ENCODE results near the gene BCL11B. TPM values are rescaled to one million over a fixed set of nuclear protein-coding genes. Genes with fewer than 3 reads are reported as not detected.

BCL11B gene
- total and polyA plus RNA-seq, 4 donors: 0.04 to 0.42 (median 0.16) TPM

DNA sequence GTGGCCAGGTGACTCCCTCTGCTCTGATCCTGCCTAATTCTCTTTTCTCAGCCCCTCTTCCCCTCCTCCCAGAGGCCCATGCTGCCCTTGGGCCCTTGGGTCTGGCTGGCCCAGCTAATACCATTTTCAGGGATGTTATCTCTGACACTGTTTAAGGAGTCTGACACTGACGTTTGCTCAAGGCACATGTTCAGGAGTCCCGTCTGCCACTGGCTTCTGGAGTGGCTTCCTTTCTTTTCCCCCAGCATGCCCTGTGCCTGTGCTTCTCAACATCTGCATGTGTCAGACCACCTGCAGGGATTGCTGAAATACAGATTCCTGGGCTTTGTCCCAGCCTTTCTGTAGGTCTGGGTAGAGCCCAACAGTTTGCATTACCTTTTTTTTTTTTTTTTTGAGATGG lies 128.9 kb downstream of the BCL11B start:
- Histone ChIP-seq H3K9me3 (ENCODE audit: control insufficient read depth in 4 of 4, low read length in 3 of 4) (no peaks in the 10 kb centered on the region), H3K4me3 (ENCODE audit: low read depth in 1 of 3, low read length in 3 of 3) (no peak overlapping the region), H3K9ac (ENCODE audit: low read depth in 1 of 2, low read length in 2 of 2) (no peak overlapping the region), H3K4me1 (ENCODE audit: control insufficient read depth in 4 of 4, insufficient read depth in 4 of 4, low read length in 3 of 4) (no peaks in the 10 kb centered on the region), H3K36me3 (ENCODE audit: control insufficient read depth in 4 of 4, insufficient read depth in 3 of 4, low read depth in 1 of 4, low read length in 3 of 4) (no peaks in the 10 kb centered on the region), H3K27ac (ENCODE audit: low read depth in 1 of 2, low read length in 2 of 2) (no peak overlapping the region), H3K27me3 (ENCODE audit: control insufficient read depth in 4 of 4, insufficient read depth in 4 of 4, low read length in 3 of 4) (no peaks in the 10 kb centered on the region)
- TF ChIP-seq TAF1 (conservative IDR thresholded peaks at IDR 0.05) (no peak), FOXA1 (IDR thresholded peaks at IDR 0.05) (no peak), YY1 (IDR thresholded peaks at IDR 0.05) (no peak), JUND (IDR thresholded peaks at IDR 0.05) (no peak), NR2F2 (IDR thresholded peaks at IDR 0.05) (no peak)
- TF ChIP-seq, protein P1, sequence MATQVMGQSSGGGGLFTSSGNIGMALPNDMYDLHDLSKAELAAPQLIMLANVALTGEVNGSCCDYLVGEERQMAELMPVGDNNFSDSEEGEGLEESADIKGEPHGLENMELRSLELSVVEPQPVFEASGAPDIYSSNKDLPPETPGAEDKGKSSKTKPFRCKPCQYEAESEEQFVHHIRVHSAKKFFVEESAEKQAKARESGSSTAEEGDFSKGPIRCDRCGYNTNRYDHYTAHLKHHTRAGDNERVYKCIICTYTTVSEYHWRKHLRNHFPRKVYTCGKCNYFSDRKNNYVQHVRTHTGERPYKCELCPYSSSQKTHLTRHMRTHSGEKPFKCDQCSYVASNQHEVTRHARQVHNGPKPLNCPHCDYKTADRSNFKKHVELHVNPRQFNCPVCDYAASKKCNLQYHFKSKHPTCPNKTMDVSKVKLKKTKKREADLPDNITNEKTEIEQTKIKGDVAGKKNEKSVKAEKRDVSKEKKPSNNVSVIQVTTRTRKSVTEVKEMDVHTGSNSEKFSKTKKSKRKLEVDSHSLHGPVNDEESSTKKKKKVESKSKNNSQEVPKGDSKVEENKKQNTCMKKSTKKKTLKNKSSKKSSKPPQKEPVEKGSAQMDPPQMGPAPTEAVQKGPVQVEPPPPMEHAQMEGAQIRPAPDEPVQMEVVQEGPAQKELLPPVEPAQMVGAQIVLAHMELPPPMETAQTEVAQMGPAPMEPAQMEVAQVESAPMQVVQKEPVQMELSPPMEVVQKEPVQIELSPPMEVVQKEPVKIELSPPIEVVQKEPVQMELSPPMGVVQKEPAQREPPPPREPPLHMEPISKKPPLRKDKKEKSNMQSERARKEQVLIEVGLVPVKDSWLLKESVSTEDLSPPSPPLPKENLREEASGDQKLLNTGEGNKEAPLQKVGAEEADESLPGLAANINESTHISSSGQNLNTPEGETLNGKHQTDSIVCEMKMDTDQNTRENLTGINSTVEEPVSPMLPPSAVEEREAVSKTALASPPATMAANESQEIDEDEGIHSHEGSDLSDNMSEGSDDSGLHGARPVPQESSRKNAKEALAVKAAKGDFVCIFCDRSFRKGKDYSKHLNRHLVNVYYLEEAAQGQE (IDR thresholded peaks at IDR 0.05): no peak
- TF ChIP-seq, protein P2, sequence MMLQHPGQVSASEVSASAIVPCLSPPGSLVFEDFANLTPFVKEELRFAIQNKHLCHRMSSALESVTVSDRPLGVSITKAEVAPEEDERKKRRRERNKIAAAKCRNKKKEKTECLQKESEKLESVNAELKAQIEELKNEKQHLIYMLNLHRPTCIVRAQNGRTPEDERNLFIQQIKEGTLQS (IDR thresholded peaks at IDR 0.05): no peak
- WGBS: 29% methylated on average over 2 of the region's 2 CpGs
- DNase-seq (ENCODE audit: low spot score): no peak

DNA sequence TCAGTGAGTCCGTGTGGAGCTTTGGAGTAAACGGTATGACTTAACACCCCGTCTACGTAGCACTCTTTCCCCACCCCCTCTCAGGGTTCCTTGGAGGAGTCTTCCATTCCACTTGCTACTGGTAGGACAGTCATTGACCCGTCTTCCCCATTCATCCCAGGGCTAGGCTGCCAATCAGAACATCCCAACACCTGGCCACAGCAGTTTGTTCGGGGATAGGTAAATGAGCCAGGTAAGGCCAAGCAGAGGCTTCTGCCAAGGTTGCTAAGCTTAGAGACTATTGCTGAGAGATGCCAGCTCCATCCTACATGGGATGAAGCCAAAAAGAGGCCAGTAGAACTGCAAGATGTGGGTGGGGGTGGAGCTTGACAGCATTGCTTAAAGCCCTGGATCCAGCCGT lies 130.8 kb downstream of the BCL11B start:
- no peak for TF ChIP-seq RXRA (IDR thresholded peaks at IDR 0.05)
- TF ChIP-seq, protein P3, sequence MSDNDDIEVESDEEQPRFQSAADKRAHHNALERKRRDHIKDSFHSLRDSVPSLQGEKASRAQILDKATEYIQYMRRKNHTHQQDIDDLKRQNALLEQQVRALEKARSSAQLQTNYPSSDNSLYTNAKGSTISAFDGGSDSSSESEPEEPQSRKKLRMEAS (IDR thresholded peaks at IDR 0.05): no peak
- no peak for TF ChIP-seq TAF1 (conservative IDR thresholded peaks at IDR 0.05)
- no peak for TF ChIP-seq FOXA1 (IDR thresholded peaks at IDR 0.05)
- no peak for TF ChIP-seq SP1 (IDR thresholded peaks at IDR 0.05)
- TF ChIP-seq, protein P4, sequence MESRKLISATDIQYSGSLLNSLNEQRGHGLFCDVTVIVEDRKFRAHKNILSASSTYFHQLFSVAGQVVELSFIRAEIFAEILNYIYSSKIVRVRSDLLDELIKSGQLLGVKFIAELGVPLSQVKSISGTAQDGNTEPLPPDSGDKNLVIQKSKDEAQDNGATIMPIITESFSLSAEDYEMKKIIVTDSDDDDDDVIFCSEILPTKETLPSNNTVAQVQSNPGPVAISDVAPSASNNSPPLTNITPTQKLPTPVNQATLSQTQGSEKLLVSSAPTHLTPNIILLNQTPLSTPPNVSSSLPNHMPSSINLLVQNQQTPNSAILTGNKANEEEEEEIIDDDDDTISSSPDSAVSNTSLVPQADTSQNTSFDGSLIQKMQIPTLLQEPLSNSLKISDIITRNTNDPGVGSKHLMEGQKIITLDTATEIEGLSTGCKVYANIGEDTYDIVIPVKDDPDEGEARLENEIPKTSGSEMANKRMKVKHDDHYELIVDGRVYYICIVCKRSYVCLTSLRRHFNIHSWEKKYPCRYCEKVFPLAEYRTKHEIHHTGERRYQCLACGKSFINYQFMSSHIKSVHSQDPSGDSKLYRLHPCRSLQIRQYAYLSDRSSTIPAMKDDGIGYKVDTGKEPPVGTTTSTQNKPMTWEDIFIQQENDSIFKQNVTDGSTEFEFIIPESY (IDR thresholded peaks at IDR 0.05): no peak
- TF ChIP-seq, protein P1 (IDR thresholded peaks at IDR 0.05): no peak
- TF ChIP-seq GABPA (IDR thresholded peaks at IDR 0.05 in 1 of 2, conservative IDR thresholded peaks at IDR 0.05 in 1 of 2): no peak
- TF ChIP-seq, protein P5, sequence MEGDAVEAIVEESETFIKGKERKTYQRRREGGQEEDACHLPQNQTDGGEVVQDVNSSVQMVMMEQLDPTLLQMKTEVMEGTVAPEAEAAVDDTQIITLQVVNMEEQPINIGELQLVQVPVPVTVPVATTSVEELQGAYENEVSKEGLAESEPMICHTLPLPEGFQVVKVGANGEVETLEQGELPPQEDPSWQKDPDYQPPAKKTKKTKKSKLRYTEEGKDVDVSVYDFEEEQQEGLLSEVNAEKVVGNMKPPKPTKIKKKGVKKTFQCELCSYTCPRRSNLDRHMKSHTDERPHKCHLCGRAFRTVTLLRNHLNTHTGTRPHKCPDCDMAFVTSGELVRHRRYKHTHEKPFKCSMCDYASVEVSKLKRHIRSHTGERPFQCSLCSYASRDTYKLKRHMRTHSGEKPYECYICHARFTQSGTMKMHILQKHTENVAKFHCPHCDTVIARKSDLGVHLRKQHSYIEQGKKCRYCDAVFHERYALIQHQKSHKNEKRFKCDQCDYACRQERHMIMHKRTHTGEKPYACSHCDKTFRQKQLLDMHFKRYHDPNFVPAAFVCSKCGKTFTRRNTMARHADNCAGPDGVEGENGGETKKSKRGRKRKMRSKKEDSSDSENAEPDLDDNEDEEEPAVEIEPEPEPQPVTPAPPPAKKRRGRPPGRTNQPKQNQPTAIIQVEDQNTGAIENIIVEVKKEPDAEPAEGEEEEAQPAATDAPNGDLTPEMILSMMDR (IDR thresholded peaks at IDR 0.05; ENCODE audit: low read depth, low read length, missing input control): no peak
- no peak for TF ChIP-seq EGR1 (IDR thresholded peaks at IDR 0.05; ENCODE audit: low read depth in 2 of 2)
- H3K36me3 ChIP-seq (ENCODE audit: control insufficient read depth in 4 of 4, insufficient read depth in 3 of 4, low read depth in 1 of 4, low read length in 3 of 4): no peaks in the 10 kb centered on the region
- 83% methylated on average over 7 of the region's 7 CpGs for WGBS
- no peak overlapping the region for H3K4me3 ChIP-seq (ENCODE audit: low read depth in 1 of 3, low read length in 3 of 3)
- H3K27me3 ChIP-seq (ENCODE audit: control insufficient read depth in 4 of 4, insufficient read depth in 4 of 4, low read length in 3 of 4): no peaks in the 10 kb centered on the region
- no peak for DNase-seq (ENCODE audit: low spot score)
- H3K27ac ChIP-seq (ENCODE audit: low read depth in 1 of 2, low read length in 2 of 2): no peak overlapping the region
- no peaks in the 10 kb centered on the region for H3K4me1 ChIP-seq (ENCODE audit: control insufficient read depth in 4 of 4, insufficient read depth in 4 of 4, low read length in 3 of 4)
- no peak overlapping the region for H3K9ac ChIP-seq (ENCODE audit: low read depth in 1 of 2, low read length in 2 of 2)
- no peaks in the 10 kb centered on the region for H3K9me3 ChIP-seq (ENCODE audit: control insufficient read depth in 4 of 4, low read length in 3 of 4)

All from liver (tissue), 9 donors.